HG03558 (cell line): Measurements from ENCODE around the gene DOK5.

ENCODE experiments used
- ATAC-seq: cut with Tn5 transposase; IDR thresholded peaks from one replicate; pipeline ENCODE4 v1.9.1; 2021; ENCODE audit warnings: moderate number of reproducible peaks; ENCODE audit not compliant: unreplicated experiment; ENCODE audit errors: extremely low read depth

The DOK5 gene

GRCh38 chr20:54639941-54640340, 164.5 kb downstream of the DOK5 start:
- ATAC-seq, result no peak

GRCh38 chr20:54640800-54641199, 165.4 kb downstream of the DOK5 start:
- ATAC-seq, result no peak

GRCh38 chr20:54642864-54643667, 167.7 kb downstream of the DOK5 start:
- no peak for ATAC-seq

GRCh38 chr20:54643761-54644160, 168.4 kb downstream of the DOK5 start:
- ATAC-seq, result no peak

- ATAC-seq, result no peak
These were observed 170.2 kb downstream of the DOK5 start for GRCh38 chr20:54645445-54646155.

- ATAC-seq, result no peak
These were observed 170.7 kb downstream of the DOK5 start for GRCh38 chr20:54646156-54646517.

- no peak for ATAC-seq
These were observed 173.2 kb downstream of the DOK5 start for GRCh38 chr20:54648421-54649142.

- no peak for ATAC-seq
These were observed 174.1 kb downstream of the DOK5 start for GRCh38 chr20:54649511-54649962.

GRCh38 chr20:54650052-54650719, 174.8 kb downstream of the DOK5 start:
- no peak for ATAC-seq

GRCh38 chr20:54651252-54651651, 175.9 kb downstream of the DOK5 start:
- no peak for ATAC-seq

- ATAC-seq, result no peak
These were observed 179.1 kb downstream of the DOK5 start for GRCh38 chr20:54654450-54654849.

GRCh38 chr20:54657268-54657826, 182.0 kb downstream of the DOK5 start:
- no peak for ATAC-seq

- ATAC-seq, result no peak
These were observed 183.1 kb downstream of the DOK5 start for GRCh38 chr20:54658525-54658924.

- no peak for ATAC-seq
These were observed 185.9 kb downstream of the DOK5 start for GRCh38 chr20:54661265-54661664.

GRCh38 chr20:54661880-54662465, 186.6 kb downstream of the DOK5 start:
- no peak for ATAC-seq

- peak; percentile 58 for ATAC-seq
These were observed 190.4 kb downstream of the DOK5 start for GRCh38 chr20:54665812-54666211.

GRCh38 chr20:54668271-54669039, 193.1 kb downstream of the DOK5 start:
- no peak for ATAC-seq

- ATAC-seq, result no peak
These were observed 193.6 kb downstream of the DOK5 start for GRCh38 chr20:54669040-54669363.

- ATAC-seq, result no peak
These were observed 202.9 kb downstream of the DOK5 start for GRCh38 chr20:54678253-54678652.
